IPS-20b (cell line): ENCODE results near the gene ITPA.
A peak's percentile ranks its signal among the peaks of the same experiment; 100 is the strongest.

Experiments used
- H3K27ac ChIP-seq: one replicate; pipeline ENCODE4 v1.5.1; 2013; ENCODE audit warnings: low read length
- H3K27me3 ChIP-seq: 2 replicates; pipeline ENCODE4 v1.6.1; 2013; ENCODE audit warnings: mild to moderate bottlenecking, low read length, inconsistent platforms; ENCODE audit not compliant: insufficient read depth
- H3K36me3 ChIP-seq: 2 replicates; pipeline ENCODE4 v1.6.1; 2013; ENCODE audit warnings: low read depth, mild to moderate bottlenecking, inconsistent platforms, low read length, moderate library complexity; ENCODE audit not compliant: insufficient read depth
- H3K4me1 ChIP-seq: 2 replicates; pipeline ENCODE4 v1.6.1; 2013; ENCODE audit warnings: mild to moderate bottlenecking, control low read depth, inconsistent platforms, low read length, moderate library complexity; ENCODE audit not compliant: insufficient read depth
- H3K4me3 ChIP-seq: 2 replicates; pipeline ENCODE4 v1.5.1; 2013; ENCODE audit warnings: mild to moderate bottlenecking, low read length, inconsistent platforms
- H3K9ac ChIP-seq: 2 replicates; pipeline ENCODE4 v1.6.1; 2013; ENCODE audit warnings: low read depth, mild to moderate bottlenecking, inconsistent platforms, low read length, moderate library complexity
- H3K9me3 ChIP-seq: 2 replicates; pipeline ENCODE4 v1.6.1; 2013; ENCODE audit warnings: mild to moderate bottlenecking, low read depth, low read length, inconsistent platforms; ENCODE audit not compliant: insufficient read depth

ITPA gene

GRCh38 chr20:3245156-3245555, 35.9 kb downstream of the ITPA start:
- H3K36me3 ChIP-seq: no peaks in the 10 kb centered on the region
- no peak overlapping the region for H3K9ac ChIP-seq
- H3K4me3 ChIP-seq: no peak overlapping the region
- H3K27ac ChIP-seq: no peak overlapping the region
- H3K9me3 ChIP-seq: no peaks in the 10 kb centered on the region
- H3K27me3 ChIP-seq: peaks cover 70% of the 10 kb centered on the region
- H3K4me1 ChIP-seq: peaks cover 11% of the 10 kb centered on the region; the same call in 1 of the 2 replicates

GRCh38 chr20:3245711-3246110, 36.4 kb downstream of the ITPA start:
- no peaks in the 10 kb centered on the region for H3K9me3 ChIP-seq
- H3K4me3 ChIP-seq: no peak overlapping the region
- peaks cover 66% of the 10 kb centered on the region for H3K27me3 ChIP-seq
- no peak overlapping the region for H3K27ac ChIP-seq
- no peaks in the 10 kb centered on the region for H3K36me3 ChIP-seq
- H3K9ac ChIP-seq: no peak overlapping the region
- H3K4me1 ChIP-seq: peaks cover 11% of the 10 kb centered on the region; the same call in 1 of the 2 replicates

- peaks cover 11% of the 10 kb centered on the region; the same call in 1 of the 2 replicates for H3K4me1 ChIP-seq
- H3K27me3 ChIP-seq: peaks cover 57% of the 10 kb centered on the region
- no peaks in the 10 kb centered on the region for H3K9me3 ChIP-seq
- no peaks in the 10 kb centered on the region for H3K36me3 ChIP-seq
- H3K4me3 ChIP-seq: no peak overlapping the region
- no peak overlapping the region for H3K27ac ChIP-seq
- H3K9ac ChIP-seq: no peak overlapping the region
Observed at GRCh38 chr20:3246682-3247081, 37.4 kb downstream of the ITPA start.

GRCh38 chr20:3247638-3248037, 38.3 kb downstream of the ITPA start:
- Histone ChIP-seq H3K9me3 (no peaks in the 10 kb centered on the region), H3K36me3 (peaks cover 3% of the 10 kb centered on the region; the same call in 1 of the 2 replicates), H3K4me3 (no peak overlapping the region), H3K4me1 (peaks cover 11% of the 10 kb centered on the region; the same call in 1 of the 2 replicates), H3K27me3 (peaks cover 49% of the 10 kb centered on the region), H3K9ac (no peak overlapping the region), H3K27ac (no peak overlapping the region)

- no peaks in the 10 kb centered on the region for H3K9me3 ChIP-seq
- peaks cover 49% of the 10 kb centered on the region for H3K27me3 ChIP-seq
- H3K4me1 ChIP-seq: peaks cover 11% of the 10 kb centered on the region; the same call in 1 of the 2 replicates
- H3K9ac ChIP-seq: no peak overlapping the region
- H3K4me3 ChIP-seq: peak overlapping the region; percentile 63; the same call in 1 of the 2 replicates
- H3K27ac ChIP-seq: no peak overlapping the region
- peaks cover 5% of the 10 kb centered on the region; the same call in 1 of the 2 replicates for H3K36me3 ChIP-seq
Observed at GRCh38 chr20:3248167-3248992, 39.1 kb downstream of the ITPA start.

GRCh38 chr20:3248993-3249347, 39.7 kb downstream of the ITPA start:
- no peak overlapping the region for H3K27ac ChIP-seq
- H3K9ac ChIP-seq: no peak overlapping the region
- peaks cover 11% of the 10 kb centered on the region; the same call in 1 of the 2 replicates for H3K4me1 ChIP-seq
- no peaks in the 10 kb centered on the region for H3K9me3 ChIP-seq
- H3K4me3 ChIP-seq: peak overlapping the region; percentile 63; the same call in 1 of the 2 replicates
- peaks cover 49% of the 10 kb centered on the region for H3K27me3 ChIP-seq
- peaks cover 5% of the 10 kb centered on the region; the same call in 1 of the 2 replicates for H3K36me3 ChIP-seq

- H3K36me3 ChIP-seq: peaks cover 9% of the 10 kb centered on the region; the same call in 1 of the 2 replicates
- H3K27me3 ChIP-seq: peaks cover 40% of the 10 kb centered on the region
- H3K4me3 ChIP-seq: no peak overlapping the region
- no peak overlapping the region for H3K9ac ChIP-seq
- no peaks in the 10 kb centered on the region for H3K9me3 ChIP-seq
- no peak overlapping the region for H3K27ac ChIP-seq
- H3K4me1 ChIP-seq: peaks cover 11% of the 10 kb centered on the region; the same call in 1 of the 2 replicates
Observed at GRCh38 chr20:3250091-3250504, 40.8 kb downstream of the ITPA start.

GRCh38 chr20:3251806-3252205, 42.5 kb downstream of the ITPA start:
- H3K27ac ChIP-seq: no peak overlapping the region
- no peaks in the 10 kb centered on the region for H3K9me3 ChIP-seq
- H3K27me3 ChIP-seq: peaks cover 36% of the 10 kb centered on the region
- peaks cover 11% of the 10 kb centered on the region; the same call in 1 of the 2 replicates for H3K4me1 ChIP-seq
- peaks cover 18% of the 10 kb centered on the region; the same call in 1 of the 2 replicates for H3K36me3 ChIP-seq
- H3K9ac ChIP-seq: no peak overlapping the region
- H3K4me3 ChIP-seq: no peak overlapping the region

- Histone ChIP-seq H3K4me3 (no peak overlapping the region), H3K36me3 (peaks cover 18% of the 10 kb centered on the region)
Observed at GRCh38 chr20:3255728-3256127, 46.4 kb downstream of the ITPA start.

GRCh38 chr20:3258429-3258828, 49.1 kb downstream of the ITPA start:
- Histone ChIP-seq H3K9ac (no peak overlapping the region), H3K9me3 (no peaks in the 10 kb centered on the region), H3K27me3 (no peaks in the 10 kb centered on the region), H3K4me1 (no peaks in the 10 kb centered on the region), H3K4me3 (no peak overlapping the region), H3K36me3 (peaks cover 13% of the 10 kb centered on the region), H3K27ac (no peak overlapping the region)

More at GRCh38 chr20:3255728-3256127, 46.4 kb downstream of the ITPA start:
- Histone ChIP-seq H3K27ac (no peak overlapping the region), H3K4me1 (no peaks in the 10 kb centered on the region), H3K9me3 (no peaks in the 10 kb centered on the region), H3K27me3 (no peaks in the 10 kb centered on the region), H3K9ac (no peak overlapping the region)

- Histone ChIP-seq H3K27me3 (no peaks in the 10 kb centered on the region), H3K4me1 (no peaks in the 10 kb centered on the region), H3K9me3 (no peaks in the 10 kb centered on the region), H3K36me3 (no peaks in the 10 kb centered on the region; the same call in 1 of the 2 replicates), H3K4me3 (no peak overlapping the region), H3K9ac (no peak overlapping the region), H3K27ac (no peak overlapping the region)
Observed at GRCh38 chr20:3262566-3262965, 53.3 kb downstream of the ITPA start.

GRCh38 chr20:3270051-3270450, 60.8 kb downstream of the ITPA start:
- Histone ChIP-seq H3K4me1 (no peaks in the 10 kb centered on the region), H3K9me3 (no peaks in the 10 kb centered on the region), H3K27ac (no peak overlapping the region), H3K27me3 (no peaks in the 10 kb centered on the region), H3K4me3 (no peak overlapping the region), H3K36me3 (no peaks in the 10 kb centered on the region), H3K9ac (no peak overlapping the region)
